Esophagus squamous epithelium (tissue), 4 donors: ENCODE measurements around the gene GFPT1.

Source experiments
- POLR2A ChIP-seq, 4 donors: fragments of 450-650 bp; IDR thresholded peaks; one replicate each; pipeline ENCODE4 v1.6.1; 2017; ENCODE audit warnings: antibody characterized with exemption in 4 of 4, mild to moderate bottlenecking in 4 of 4, moderate library complexity in 3 of 4
- TF ChIP-seq, protein P1 (sequence below), 6 experiments: fragments of 450-650 bp in 4 of 6; fragments of 200-600 bp in 2 of 6; sonication (generic) in 2 of 6; IDR thresholded peaks; one replicate each; pipeline ENCODE4 v1.5.1; 2016 to 2019; ENCODE audit warnings: antibody characterized with exemption in 6 of 6, mild to moderate bottlenecking in 4 of 6, moderate library complexity in 4 of 6

DNA sequence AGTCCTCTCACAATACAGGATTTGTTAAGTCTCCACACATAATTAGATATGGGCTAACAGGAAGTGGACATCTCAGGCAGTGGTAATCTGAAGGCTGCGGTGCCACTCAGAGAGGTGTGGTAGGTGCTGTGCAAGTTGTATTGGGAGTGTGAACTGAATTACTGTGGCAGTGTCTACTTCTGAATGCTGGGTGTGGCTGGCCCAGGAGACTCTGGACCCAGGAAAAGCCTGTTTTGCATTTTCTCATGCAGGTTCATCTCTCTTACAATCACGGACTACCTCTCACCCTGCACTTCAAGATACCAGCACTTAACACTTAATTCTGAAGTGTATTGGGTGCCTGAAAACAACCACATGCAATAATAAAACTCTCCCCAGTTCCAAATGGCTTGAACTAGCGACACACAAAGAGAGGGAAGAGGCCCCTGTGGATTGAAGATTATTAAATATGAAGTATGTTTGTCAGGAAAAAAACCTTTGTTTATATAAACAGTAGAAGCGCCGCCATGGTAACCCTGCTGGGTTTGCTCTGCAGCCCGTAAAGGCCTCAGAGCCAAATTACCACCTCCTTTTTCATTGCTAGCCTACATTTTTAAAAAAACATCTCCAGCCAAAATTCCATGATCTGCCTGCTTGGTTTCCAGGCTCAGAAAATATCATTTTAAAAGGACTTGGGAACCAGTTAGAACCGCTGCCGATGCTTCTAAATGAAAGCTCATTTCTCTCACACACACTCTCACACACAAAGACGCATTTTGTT, 77.5 kb downstream of the GFPT1 start:
- TF ChIP-seq, protein P1, sequence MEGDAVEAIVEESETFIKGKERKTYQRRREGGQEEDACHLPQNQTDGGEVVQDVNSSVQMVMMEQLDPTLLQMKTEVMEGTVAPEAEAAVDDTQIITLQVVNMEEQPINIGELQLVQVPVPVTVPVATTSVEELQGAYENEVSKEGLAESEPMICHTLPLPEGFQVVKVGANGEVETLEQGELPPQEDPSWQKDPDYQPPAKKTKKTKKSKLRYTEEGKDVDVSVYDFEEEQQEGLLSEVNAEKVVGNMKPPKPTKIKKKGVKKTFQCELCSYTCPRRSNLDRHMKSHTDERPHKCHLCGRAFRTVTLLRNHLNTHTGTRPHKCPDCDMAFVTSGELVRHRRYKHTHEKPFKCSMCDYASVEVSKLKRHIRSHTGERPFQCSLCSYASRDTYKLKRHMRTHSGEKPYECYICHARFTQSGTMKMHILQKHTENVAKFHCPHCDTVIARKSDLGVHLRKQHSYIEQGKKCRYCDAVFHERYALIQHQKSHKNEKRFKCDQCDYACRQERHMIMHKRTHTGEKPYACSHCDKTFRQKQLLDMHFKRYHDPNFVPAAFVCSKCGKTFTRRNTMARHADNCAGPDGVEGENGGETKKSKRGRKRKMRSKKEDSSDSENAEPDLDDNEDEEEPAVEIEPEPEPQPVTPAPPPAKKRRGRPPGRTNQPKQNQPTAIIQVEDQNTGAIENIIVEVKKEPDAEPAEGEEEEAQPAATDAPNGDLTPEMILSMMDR (IDR thresholded peaks at IDR 0.05): no peak
- no peak for TF ChIP-seq POLR2A (IDR thresholded peaks at IDR 0.05)
